Nucleus accumbens (tissue), 56 donors: Measurements from ENCODE around the gene TMEM86A.

ENCODE experiments used
- DNase-seq, 56 donors: peaks; one replicate each; lab custom pipeline; 2025; lab: John Stamatoyannopoulos, UW

The TMEM86A gene

DNA sequence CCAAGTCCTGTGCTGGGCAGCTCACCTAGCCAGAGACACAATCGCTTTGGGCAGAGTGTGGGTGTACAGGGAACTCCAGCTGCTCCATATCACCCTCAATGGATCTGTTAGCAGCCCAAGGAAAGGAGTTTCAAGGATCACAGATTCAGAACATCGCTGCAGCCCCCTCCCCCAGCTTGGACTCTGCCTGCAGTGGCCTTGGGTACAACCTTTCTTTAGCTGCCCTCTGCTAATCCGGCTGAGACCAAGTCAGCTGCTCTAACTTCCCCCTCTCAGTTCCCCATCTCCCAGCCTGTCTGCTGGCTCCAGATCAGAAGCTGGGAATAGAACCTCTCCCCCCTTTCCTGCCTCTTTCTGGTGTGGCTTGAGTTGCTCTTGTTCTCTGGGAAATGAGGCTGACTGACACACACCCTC is 1.3 kb downstream of the TMEM86A start:
- DNase-seq = peak in 22 of 56 donors; percentile 7 to 61 (median 24)

GRCh38 chr11:18700375-18700774 is 1.8 kb downstream of the TMEM86A start:
- DNase-seq = peak in 5 of 56 donors; percentile 6 to 31 (median 21)

GRCh38 chr11:18700872-18701271 is 2.3 kb downstream of the TMEM86A start:
- DNase-seq = no peak

- no peak for DNase-seq
These were observed 3.1 kb downstream of the TMEM86A start for GRCh38 chr11:18701614-18702216.

- DNase-seq = peak in 2 of 56 donors; percentile 30 to 31
These were observed 4.6 kb downstream of the TMEM86A start for GRCh38 chr11:18703001-18703763.

- DNase-seq = no peak
These were observed 5.6 kb downstream of the TMEM86A start for GRCh38 chr11:18704045-18704645.

GRCh38 chr11:18704698-18705097 is 6.1 kb downstream of the TMEM86A start:
- peak in 1 of 56 donors; percentile 15 for DNase-seq

- peak in 7 of 56 donors; percentile 21 to 74 (median 53) for DNase-seq
These were observed 7.2 kb downstream of the TMEM86A start for GRCh38 chr11:18705651-18706281.

- DNase-seq = peak in 31 of 56 donors; percentile 19 to 79 (median 43)
These were observed 8.0 kb downstream of the TMEM86A start for GRCh38 chr11:18706330-18707243.

DNA sequence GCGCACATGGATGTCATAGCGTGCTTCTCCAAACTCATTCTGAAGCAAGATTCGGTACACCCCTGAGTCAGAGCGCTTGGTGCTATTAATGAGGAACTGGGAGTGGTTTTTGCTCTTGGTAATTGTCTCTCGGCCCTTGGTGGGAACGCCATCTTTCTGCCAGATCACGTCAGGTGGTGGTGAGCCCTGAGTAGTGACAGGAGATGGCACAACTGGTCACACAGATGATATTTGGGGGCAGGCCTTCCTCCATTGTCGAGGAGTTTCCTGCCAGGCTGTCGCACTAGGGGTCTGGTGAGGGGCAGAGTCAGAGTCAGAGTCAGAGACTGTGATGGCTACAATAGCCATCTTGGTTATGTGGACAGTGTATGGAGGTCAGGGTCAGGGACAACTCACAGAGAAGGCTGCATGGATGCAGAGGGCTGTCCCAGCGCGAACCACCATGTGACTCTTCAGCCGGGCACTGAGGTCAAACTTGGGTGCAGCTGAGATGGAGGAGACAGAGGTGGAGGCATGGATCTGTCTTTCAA is 9.3 kb downstream of the TMEM86A start:
- DNase-seq = no peak

GRCh38 chr11:18709414-18709813 is 10.8 kb downstream of the TMEM86A start:
- DNase-seq = no peak

GRCh38 chr11:18710545-18710944 is 12.0 kb downstream of the TMEM86A start:
- no peak for DNase-seq

GRCh38 chr11:18713646-18714442 is 15.3 kb downstream of the TMEM86A start:
- no peak for DNase-seq

DNA sequence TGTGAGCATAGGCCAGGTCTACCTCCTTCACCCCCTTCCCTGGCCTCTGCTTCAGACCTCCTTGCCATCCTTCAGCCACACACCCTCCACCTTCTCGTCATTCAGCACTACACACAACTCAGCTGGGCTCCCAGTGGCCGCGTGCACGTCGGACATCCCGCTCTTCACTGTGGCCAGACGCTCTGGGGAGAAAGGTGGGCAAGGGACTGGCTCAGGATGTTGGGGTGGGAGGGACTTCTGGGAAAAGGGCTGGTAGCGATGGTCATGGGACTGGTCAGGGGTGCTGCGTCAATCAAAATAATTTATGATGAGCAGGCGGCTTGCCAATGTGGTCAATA is 15.8 kb downstream of the TMEM86A start:
- DNase-seq = no peak

- DNase-seq = no peak
These were observed 16.9 kb downstream of the TMEM86A start for GRCh38 chr11:18715476-18715875.

DNA sequence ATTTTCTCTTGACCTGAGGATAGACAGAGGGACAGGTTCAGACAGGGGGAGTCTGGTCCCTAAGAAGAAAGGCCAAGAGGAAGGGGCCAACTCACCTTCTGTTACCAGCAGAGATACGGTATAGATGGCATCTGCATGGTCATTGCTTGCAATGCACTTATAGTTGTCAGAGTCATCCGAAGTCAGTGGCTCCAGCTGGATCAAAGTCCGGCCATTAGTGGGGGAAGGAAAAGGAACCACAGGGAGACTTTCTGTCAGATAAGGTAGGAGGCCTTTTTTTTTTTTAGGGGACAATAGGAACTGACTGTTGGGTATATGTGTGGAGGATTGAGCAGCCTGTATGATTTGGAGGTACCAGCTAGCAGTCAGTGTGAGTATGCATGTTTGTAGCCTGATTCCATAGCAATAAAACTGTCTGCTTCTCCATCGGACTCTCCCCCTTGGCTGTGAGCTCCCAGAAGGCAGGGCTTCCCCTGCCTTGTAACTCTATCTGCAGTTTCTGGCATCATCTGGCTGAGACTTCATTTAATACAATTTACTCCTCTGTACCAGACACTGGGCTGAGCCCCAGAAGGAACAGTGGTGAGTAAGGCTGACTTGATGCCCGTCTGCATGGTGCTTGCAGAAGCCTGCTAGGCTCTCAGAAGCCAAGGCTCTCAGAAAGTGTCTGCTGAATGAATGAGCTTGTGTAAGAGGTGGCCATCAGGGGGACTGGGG is 21.7 kb downstream of the TMEM86A start:
- peak in 1 of 56 donors; percentile 23 for DNase-seq

DNA sequence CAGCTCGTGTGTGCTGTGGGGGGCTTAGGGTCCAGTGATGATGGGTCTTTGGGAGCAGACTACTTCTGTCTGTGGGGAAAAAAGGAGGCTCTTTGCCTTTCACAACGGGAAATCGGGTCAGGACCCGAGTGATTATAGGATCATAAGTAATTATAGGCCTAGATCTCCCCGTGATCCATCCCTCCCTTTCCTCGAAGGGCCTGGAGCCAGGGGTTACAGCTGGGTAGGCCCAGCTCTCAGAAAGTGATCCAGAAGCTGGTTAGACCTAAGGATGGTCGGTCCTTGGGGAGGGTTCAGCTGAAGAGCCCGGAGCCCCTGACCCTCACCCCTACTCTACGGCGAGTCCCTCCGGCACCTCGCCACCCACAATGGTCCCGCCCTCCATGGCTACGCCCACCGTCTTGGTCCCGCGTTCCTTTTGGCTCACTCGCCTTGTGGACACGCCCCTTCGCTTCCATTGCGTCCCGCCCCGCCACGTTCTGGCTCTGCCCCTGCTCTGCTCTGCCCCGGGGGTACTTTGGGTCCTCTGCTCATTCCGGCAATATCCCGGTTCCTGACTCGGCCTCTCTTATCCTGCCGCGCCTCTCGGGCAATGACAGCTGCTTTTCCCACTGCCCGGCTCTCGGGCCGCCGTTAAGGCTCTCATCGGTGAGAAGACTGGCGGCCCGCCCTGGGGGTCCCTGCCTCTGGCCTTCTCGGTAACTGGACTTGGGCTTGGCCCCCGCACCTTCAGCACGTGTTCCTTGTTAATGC is 22.4 kb downstream of the TMEM86A start:
- peak in 50 of 56 donors; percentile 11 to 91 (median 64) for DNase-seq
